ENCODE measurements around the gene SPATA46. TPM values are rescaled to one million over a fixed set of nuclear protein-coding genes. Genes with fewer than 3 reads are reported as not detected.

The SPATA46 gene
- total and polyA plus RNA-seq, 7 donors: not detected

- intact Hi-C loops (cut with DNase I): no loop called here
- no peak overlapping the region for H3K4me3 ChIP-seq
- H3K27ac ChIP-seq: no peak overlapping the region
- DNase-seq (no peak), ATAC-seq (peak in 2 of 4 donors; percentile 27 to 48)
- H3K9me3 ChIP-seq: no peaks in the 10 kb centered on the region
- H3K36me3 ChIP-seq (ENCODE audit: insufficient read depth in 1 of 2, low read depth in 1 of 2): no peaks in the 10 kb centered on the region
- TF ChIP-seq CTCF (IDR thresholded peaks at IDR 0.05): no peak
- WGBS, 3 donors: 82 to 89% (median 85%) methylated on average over 5 of the region's 5 CpGs
- H3K4me1 ChIP-seq: no peaks in the 10 kb centered on the region
- H3K27me3 ChIP-seq (ENCODE audit: insufficient read depth in 3 of 3, low read length in 2 of 3): peaks cover 0 to 14% (median 2%) of the 10 kb centered on the region in 3 donors
Measured at GRCh38 chr1:162388615-162389014, 12.0 kb upstream of the SPATA46 start.

- ATAC-seq (no peak), DNase-seq (no peak)
- 82 to 87% (median 85%) methylated on average over 8 of the region's 8 CpGs for WGBS, 3 donors
Measured at GRCh38 chr1:162388083-162388594, 11.5 kb upstream of the SPATA46 start.

GRCh38 chr1:162387226-162388082, 10.8 kb upstream of the SPATA46 start:
- no peak for TF ChIP-seq CTCF (IDR thresholded peaks at IDR 0.05)
- peaks cover 0 to 14% (median 2%) of the 10 kb centered on the region in 3 donors for H3K27me3 ChIP-seq (ENCODE audit: insufficient read depth in 3 of 3, low read length in 2 of 3)
- H3K9me3 ChIP-seq: no peaks in the 10 kb centered on the region
- DNase-seq (no peak), ATAC-seq (no peak)
- no peak overlapping the region for H3K4me3 ChIP-seq
- no peaks in the 10 kb centered on the region for H3K36me3 ChIP-seq (ENCODE audit: insufficient read depth in 1 of 2, low read depth in 1 of 2)
- 64 to 66% (median 66%) methylated on average over 20 of the region's 20 CpGs for WGBS, 3 donors
- intact Hi-C loops (cut with DNase I): no loop called here
- no peak overlapping the region for H3K27ac ChIP-seq
- no peaks in the 10 kb centered on the region for H3K4me1 ChIP-seq

More at GRCh38 chr1:162388083-162388594, 11.5 kb upstream of the SPATA46 start:
- Histone ChIP-seq H3K9me3 (no peaks in the 10 kb centered on the region), H3K4me3 (no peak overlapping the region), H3K27ac (no peak overlapping the region), H3K4me1 (no peaks in the 10 kb centered on the region), H3K27me3 (ENCODE audit: insufficient read depth in 3 of 3, low read length in 2 of 3) (peaks cover 0 to 14% (median 2%) of the 10 kb centered on the region in 3 donors), H3K36me3 (ENCODE audit: insufficient read depth in 1 of 2, low read depth in 1 of 2) (no peaks in the 10 kb centered on the region)
- no peak for TF ChIP-seq CTCF (IDR thresholded peaks at IDR 0.05)
- intact Hi-C loops (cut with DNase I): no loop called here

- intact Hi-C loops (cut with DNase I): no loop called here
- H3K4me1 ChIP-seq: no peaks in the 10 kb centered on the region
- no peak overlapping the region for H3K4me3 ChIP-seq
- no peaks in the 10 kb centered on the region for H3K9me3 ChIP-seq
- TF ChIP-seq CTCF (IDR thresholded peaks at IDR 0.05): no peak
- DNase-seq (no peak), ATAC-seq (no peak)
- 79 to 88% (median 84%) methylated on average over 8 of the region's 8 CpGs for WGBS, 3 donors
- no peaks in the 10 kb centered on the region for H3K36me3 ChIP-seq (ENCODE audit: insufficient read depth in 1 of 2, low read depth in 1 of 2)
- H3K27ac ChIP-seq: no peak overlapping the region
- peaks cover 0 to 11% (median 2%) of the 10 kb centered on the region in 3 donors for H3K27me3 ChIP-seq (ENCODE audit: insufficient read depth in 3 of 3, low read length in 2 of 3)
Measured at GRCh38 chr1:162386292-162387225, 9.9 kb upstream of the SPATA46 start.
